Activated naive CD8-positive, alpha-beta T cell treated with anti-CD3 and anti-CD28 coated beads for 36 hours (primary cell): ENCODE results near the gene CFAP97D1. TPM values are rescaled to one million over a fixed set of nuclear protein-coding genes. Genes with fewer than 3 reads are reported as not detected.
A peak's percentile ranks its signal among the peaks of the same experiment; 100 is the strongest.

Experiments
- DNase-seq: peaks from one replicate; pipeline ENCODE4 v3.0.0; 2021
- H3K27ac Mint-ChIP-seq: one replicate; pipeline ENCODE4 v1.8.0; 2022; ENCODE audit warnings: mild to moderate bottlenecking, moderate library complexity, mixed read lengths
- H3K27me3 Mint-ChIP-seq: one replicate; pipeline ENCODE4 v1.8.0; 2022; ENCODE audit warnings: mild to moderate bottlenecking, mixed read lengths
- H3K36me3 Mint-ChIP-seq: one replicate; pipeline ENCODE4 v1.8.0; 2021; ENCODE audit warnings: mild to moderate bottlenecking, mixed read lengths
- H3K4me1 Mint-ChIP-seq: one replicate; pipeline ENCODE4 v1.8.0; 2021; ENCODE audit warnings: mixed read lengths
- H3K4me3 Mint-ChIP-seq: one replicate; pipeline ENCODE4 v1.8.0; 2022; ENCODE audit warnings: mild to moderate bottlenecking, moderate library complexity, mixed read lengths
- H3K9me3 Mint-ChIP-seq: one replicate; pipeline ENCODE4 v1.8.0; 2022; ENCODE audit warnings: mixed read lengths
- total RNA-seq, 2 experiments: library from RNA; stranded (reverse); gene quantifications; one replicate each; pipeline ENCODE4 v1.2.3, GENCODE V29; 2021

CFAP97D1 gene
- total RNA-seq, 2 experiments from 2014 or later: not detected

GRCh38 chr17:43758497-43759174 lies 21.6 kb upstream of the CFAP97D1 start, which contains the start of gene SOST:
TSS of gene SOST (minus strand) at chr17:43758791. CDS start at chr17:43758741, 50 bp downstream.
- Mint-ChIP-seq H3K4me3 (no peak within 1 kb of the TSS), H3K27me3 (peaks cover 41% of the 10 kb centered on the region), H3K36me3 (no peaks in the 10 kb centered on the region), H3K4me1 (no peaks in the 10 kb centered on the region), H3K27ac (no peak within 1 kb of the TSS), H3K9me3 (no peaks in the 10 kb centered on the region)
- no peak for DNase-seq

- no peaks in the 10 kb centered on the region for H3K4me1 Mint-ChIP-seq
- H3K9me3 Mint-ChIP-seq: no peaks in the 10 kb centered on the region
- no peak for DNase-seq
- peaks cover 29% of the 10 kb centered on the region for H3K27me3 Mint-ChIP-seq
- no peak overlapping the region for H3K4me3 Mint-ChIP-seq
- no peaks in the 10 kb centered on the region for H3K36me3 Mint-ChIP-seq
- H3K27ac Mint-ChIP-seq: no peak overlapping the region
These were observed 20.4 kb upstream of the CFAP97D1 start for GRCh38 chr17:43759836-43760235.

GRCh38 chr17:43760254-43760852 lies 19.9 kb upstream of the CFAP97D1 start:
- peak; percentile 85 for DNase-seq
- H3K27me3 Mint-ChIP-seq: peaks cover 28% of the 10 kb centered on the region

GRCh38 chr17:43766413-43767052 lies 13.7 kb upstream of the CFAP97D1 start:
- Mint-ChIP-seq H3K4me1 (no peaks in the 10 kb centered on the region), H3K36me3 (peaks cover 3% of the 10 kb centered on the region), H3K9me3 (no peaks in the 10 kb centered on the region), H3K4me3 (no peak overlapping the region), H3K27me3 (no peaks in the 10 kb centered on the region), H3K27ac (no peak overlapping the region)
- DNase-seq: peak; percentile 16

More at GRCh38 chr17:43760254-43760852, 19.9 kb upstream of the CFAP97D1 start:
- Mint-ChIP-seq H3K4me3 (no peak overlapping the region), H3K36me3 (no peaks in the 10 kb centered on the region), H3K27ac (no peak overlapping the region), H3K9me3 (no peaks in the 10 kb centered on the region), H3K4me1 (no peaks in the 10 kb centered on the region)

- no peak overlapping the region for H3K27ac Mint-ChIP-seq
- H3K4me1 Mint-ChIP-seq: no peaks in the 10 kb centered on the region
- peaks cover 3% of the 10 kb centered on the region for H3K36me3 Mint-ChIP-seq
- H3K27me3 Mint-ChIP-seq: no peaks in the 10 kb centered on the region
- H3K4me3 Mint-ChIP-seq: no peak overlapping the region
- no peak for DNase-seq
- H3K9me3 Mint-ChIP-seq: no peaks in the 10 kb centered on the region
These were observed 13.1 kb upstream of the CFAP97D1 start for GRCh38 chr17:43767053-43767712.

- Mint-ChIP-seq H3K4me1 (no peaks in the 10 kb centered on the region), H3K27ac (no peak overlapping the region), H3K36me3 (peaks cover 3% of the 10 kb centered on the region), H3K27me3 (no peaks in the 10 kb centered on the region), H3K9me3 (no peaks in the 10 kb centered on the region), H3K4me3 (no peak overlapping the region)
- DNase-seq: no peak
These were observed 12.5 kb upstream of the CFAP97D1 start for GRCh38 chr17:43767713-43768059.

GRCh38 chr17:43768382-43768781 lies 11.9 kb upstream of the CFAP97D1 start:
- Mint-ChIP-seq H3K4me1 (no peaks in the 10 kb centered on the region), H3K4me3 (no peak overlapping the region), H3K27me3 (no peaks in the 10 kb centered on the region), H3K9me3 (no peaks in the 10 kb centered on the region), H3K27ac (no peak overlapping the region), H3K36me3 (peaks cover 7% of the 10 kb centered on the region)
- no peak for DNase-seq

- Mint-ChIP-seq H3K36me3 (peaks cover 12% of the 10 kb centered on the region), H3K27ac (no peak overlapping the region), H3K9me3 (no peaks in the 10 kb centered on the region), H3K27me3 (no peaks in the 10 kb centered on the region), H3K4me1 (no peaks in the 10 kb centered on the region), H3K4me3 (no peak overlapping the region)
- no peak for DNase-seq
These were observed 11.3 kb upstream of the CFAP97D1 start for GRCh38 chr17:43768943-43769342.

- Mint-ChIP-seq H3K27me3 (no peaks in the 10 kb centered on the region), H3K9me3 (no peaks in the 10 kb centered on the region), H3K27ac (no peak overlapping the region), H3K4me1 (no peaks in the 10 kb centered on the region), H3K36me3 (peaks cover 12% of the 10 kb centered on the region), H3K4me3 (no peak overlapping the region)
- no peak for DNase-seq
These were observed 10.8 kb upstream of the CFAP97D1 start for GRCh38 chr17:43769426-43769825.

- H3K9me3 Mint-ChIP-seq: no peaks in the 10 kb centered on the region
- DNase-seq: no peak
- H3K27me3 Mint-ChIP-seq: no peaks in the 10 kb centered on the region
- H3K4me1 Mint-ChIP-seq: no peaks in the 10 kb centered on the region
- peaks cover 12% of the 10 kb centered on the region for H3K36me3 Mint-ChIP-seq
- no peak overlapping the region for H3K4me3 Mint-ChIP-seq
- H3K27ac Mint-ChIP-seq: no peak overlapping the region
These were observed 10.4 kb upstream of the CFAP97D1 start for GRCh38 chr17:43769859-43770258.

GRCh38 chr17:43770957-43771356 lies 9.3 kb upstream of the CFAP97D1 start:
- Mint-ChIP-seq H3K27me3 (no peaks in the 10 kb centered on the region), H3K9me3 (no peaks in the 10 kb centered on the region), H3K4me1 (no peaks in the 10 kb centered on the region), H3K27ac (no peak overlapping the region), H3K36me3 (peaks cover 12% of the 10 kb centered on the region), H3K4me3 (no peak overlapping the region)
- no peak for DNase-seq

- Mint-ChIP-seq H3K36me3 (peaks cover 11% of the 10 kb centered on the region), H3K27ac (no peak overlapping the region), H3K9me3 (no peaks in the 10 kb centered on the region), H3K4me1 (no peaks in the 10 kb centered on the region), H3K27me3 (no peaks in the 10 kb centered on the region), H3K4me3 (no peak overlapping the region)
- DNase-seq: no peak
These were observed 8.8 kb upstream of the CFAP97D1 start for GRCh38 chr17:43771463-43771862.

GRCh38 chr17:43772877-43773648 lies 7.2 kb upstream of the CFAP97D1 start:
- Mint-ChIP-seq H3K4me1 (no peaks in the 10 kb centered on the region), H3K9me3 (no peaks in the 10 kb centered on the region), H3K4me3 (no peak overlapping the region)

GRCh38 chr17:43774304-43775250 lies 5.7 kb upstream of the CFAP97D1 start:
- peaks cover 3% of the 10 kb centered on the region for H3K4me1 Mint-ChIP-seq
- H3K27ac Mint-ChIP-seq: no peak overlapping the region
- H3K9me3 Mint-ChIP-seq: no peaks in the 10 kb centered on the region
- peaks cover 11% of the 10 kb centered on the region for H3K36me3 Mint-ChIP-seq
- no peak overlapping the region for H3K4me3 Mint-ChIP-seq
- no peak for DNase-seq
- H3K27me3 Mint-ChIP-seq: peaks cover 5% of the 10 kb centered on the region

More at GRCh38 chr17:43772877-43773648, 7.2 kb upstream of the CFAP97D1 start:
- Mint-ChIP-seq H3K36me3 (peaks cover 12% of the 10 kb centered on the region), H3K27me3 (no peaks in the 10 kb centered on the region), H3K27ac (no peak overlapping the region)
- no peak for DNase-seq
